Neutrophil (primary cell): Measurements from ENCODE around the gene QSER1.

Source experiments
- H3K27ac ChIP-seq: fragments of 200-600 bp; sonication (generic); 2 replicates; pipeline ENCODE4 v1.5.1; 2016; ENCODE audit warnings: mild to moderate bottlenecking, moderate library complexity
- H3K27me3 ChIP-seq: fragments of 200-600 bp; sonication (generic); 2 replicates; pipeline ENCODE4 v1.6.0; 2016; ENCODE audit warnings: mild to moderate bottlenecking
- H3K36me3 ChIP-seq: fragments of 200-600 bp; sonication (generic); 2 replicates; pipeline ENCODE4 v1.5.1; 2017
- H3K4me1 ChIP-seq, 2 experiments: fragments of 200-600 bp in 1 of 2; sonication (generic) in 1 of 2; 1 replicate in 1 of 2; 2 replicates in 1 of 2; pipeline versions ENCODE4 v1.5.1 to v1.6.1; 2013 to 2016; ENCODE audit warnings: low read depth in 1 of 2, low read length in 1 of 2, mild to moderate bottlenecking in 1 of 2, moderate library complexity in 1 of 2; ENCODE audit not compliant: control insufficient read depth in 1 of 2, insufficient read depth in 1 of 2
- H3K4me3 ChIP-seq, 2 experiments: fragments of 200-600 bp in 1 of 2; sonication (generic) in 1 of 2; 1 replicate in 1 of 2; 2 replicates in 1 of 2; pipeline ENCODE4 v1.5.1; 2013 to 2016; ENCODE audit warnings: low read depth in 1 of 2, low read length in 1 of 2, mild to moderate bottlenecking in 1 of 2, moderate library complexity in 1 of 2
- H3K9me3 ChIP-seq: fragments of 200-600 bp; sonication (generic); 2 replicates; pipeline ENCODE4 v1.5.1; 2016
- TF ChIP-seq, protein P1 (sequence below): fragments of 200-600 bp; sonication (generic); IDR thresholded peaks from 2 replicates; pipeline ENCODE4 v1.5.1; 2016; ENCODE audit warnings: antibody characterized with exemption

QSER1 gene

DNA sequence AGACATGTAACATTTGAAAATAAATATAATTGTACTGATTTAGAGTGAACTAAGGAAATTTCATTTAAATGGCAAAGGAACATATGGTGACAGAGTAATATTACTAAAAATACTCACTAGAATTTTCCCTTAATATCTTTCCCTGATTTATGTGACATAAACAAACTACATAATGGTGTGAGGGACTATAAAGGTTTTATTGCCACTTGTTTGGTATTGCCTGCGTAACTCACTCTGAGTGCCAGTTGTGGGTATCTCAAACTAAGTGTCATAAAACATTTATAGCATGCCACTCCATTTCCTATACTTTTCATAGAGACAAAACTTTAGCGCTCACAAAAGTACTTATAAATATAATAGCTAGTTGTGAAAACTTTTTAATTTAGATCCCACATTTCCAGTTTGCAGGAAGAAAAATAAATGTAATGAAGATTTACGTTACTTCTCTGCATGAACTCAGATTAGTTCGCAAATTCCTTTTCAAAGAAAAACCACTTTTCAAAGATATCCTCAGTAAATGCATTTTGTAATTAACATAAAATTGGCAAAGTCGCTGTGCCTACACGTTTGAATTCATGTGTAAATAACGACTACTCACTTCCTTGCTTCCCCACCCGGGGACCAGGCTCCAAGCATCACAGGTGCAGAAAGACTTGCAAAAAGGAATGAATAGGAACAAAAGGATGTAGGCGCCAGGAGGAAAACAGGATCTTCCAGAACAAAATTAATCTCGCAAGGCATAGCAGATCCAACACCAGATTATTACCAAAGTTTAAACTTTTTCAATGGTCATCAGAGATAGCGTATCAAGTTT lies 1.6 kb upstream of the QSER1 start:
- H3K4me3 ChIP-seq = no peak overlapping the region

DNA sequence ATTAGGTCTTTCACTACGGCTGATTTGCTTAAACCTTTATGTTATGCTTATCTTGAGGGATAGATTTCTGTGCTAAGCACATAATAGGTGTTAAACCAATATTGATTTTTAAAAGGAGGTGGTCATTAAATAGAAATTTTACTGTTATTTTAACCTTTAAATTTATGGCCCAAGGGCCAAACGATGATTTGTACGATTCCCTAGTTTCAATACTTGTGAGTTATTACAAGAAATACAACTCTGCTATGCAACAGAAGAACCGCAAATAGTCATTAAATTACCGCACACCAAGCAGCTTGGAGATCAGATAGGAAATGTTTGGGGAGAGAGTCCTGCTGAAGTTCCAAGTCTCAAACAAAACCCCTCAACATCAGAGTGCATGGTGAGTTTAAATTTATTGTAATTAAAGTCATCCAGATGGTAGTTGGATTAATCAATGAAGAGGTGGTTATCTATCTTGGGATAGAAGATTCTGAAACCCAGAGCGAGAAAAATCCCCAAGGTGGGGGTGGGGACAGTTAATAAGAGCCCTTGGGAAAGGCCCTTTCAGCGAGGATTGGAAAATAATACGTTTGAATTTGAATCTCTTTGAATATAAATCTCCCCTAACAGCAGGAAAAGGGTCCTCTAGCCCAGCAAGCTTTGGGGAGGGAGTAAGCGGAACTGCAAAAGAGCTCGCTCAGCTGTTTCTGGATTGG lies 805 bp upstream of the QSER1 start:
- Histone ChIP-seq H3K9me3 (no peaks in the 10 kb centered on the region), H3K36me3 (no peaks in the 10 kb centered on the region), H3K27me3 (peaks cover 27% of the 10 kb centered on the region), H3K27ac (peak overlapping the region; percentile 51), H3K4me3 (peak overlapping the region; percentile 66 to 86), H3K4me1 (peaks cover 19 to 20% of the 10 kb centered on the region in 2 experiments)
- TF ChIP-seq, protein P1, sequence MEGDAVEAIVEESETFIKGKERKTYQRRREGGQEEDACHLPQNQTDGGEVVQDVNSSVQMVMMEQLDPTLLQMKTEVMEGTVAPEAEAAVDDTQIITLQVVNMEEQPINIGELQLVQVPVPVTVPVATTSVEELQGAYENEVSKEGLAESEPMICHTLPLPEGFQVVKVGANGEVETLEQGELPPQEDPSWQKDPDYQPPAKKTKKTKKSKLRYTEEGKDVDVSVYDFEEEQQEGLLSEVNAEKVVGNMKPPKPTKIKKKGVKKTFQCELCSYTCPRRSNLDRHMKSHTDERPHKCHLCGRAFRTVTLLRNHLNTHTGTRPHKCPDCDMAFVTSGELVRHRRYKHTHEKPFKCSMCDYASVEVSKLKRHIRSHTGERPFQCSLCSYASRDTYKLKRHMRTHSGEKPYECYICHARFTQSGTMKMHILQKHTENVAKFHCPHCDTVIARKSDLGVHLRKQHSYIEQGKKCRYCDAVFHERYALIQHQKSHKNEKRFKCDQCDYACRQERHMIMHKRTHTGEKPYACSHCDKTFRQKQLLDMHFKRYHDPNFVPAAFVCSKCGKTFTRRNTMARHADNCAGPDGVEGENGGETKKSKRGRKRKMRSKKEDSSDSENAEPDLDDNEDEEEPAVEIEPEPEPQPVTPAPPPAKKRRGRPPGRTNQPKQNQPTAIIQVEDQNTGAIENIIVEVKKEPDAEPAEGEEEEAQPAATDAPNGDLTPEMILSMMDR = no peak

More for the DNA sequence above, 1.6 kb upstream of the QSER1 start:
- Histone ChIP-seq H3K36me3 (no peaks in the 10 kb centered on the region), H3K9me3 (no peaks in the 10 kb centered on the region), H3K27me3 (peaks cover 27% of the 10 kb centered on the region), H3K4me1 (peaks cover 19 to 20% of the 10 kb centered on the region in 2 experiments), H3K27ac (no peak overlapping the region)
- TF ChIP-seq, protein P1 = no peak

DNA sequence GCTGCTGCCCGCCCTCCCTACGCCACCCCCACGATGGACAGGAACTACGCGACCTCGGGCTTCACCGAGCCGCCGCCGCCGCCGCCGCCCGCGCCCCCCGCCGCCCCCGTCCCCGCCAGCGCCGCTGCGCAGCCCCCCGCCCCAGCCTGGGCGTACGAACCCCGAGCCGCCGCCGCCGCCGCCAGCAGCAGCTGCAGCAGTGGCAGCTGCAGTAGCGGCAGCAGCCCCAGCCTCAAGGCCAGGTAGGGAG lies 407 bp downstream of the QSER1 start:
- no peaks in the 10 kb centered on the region for H3K9me3 ChIP-seq
- peaks cover 27% of the 10 kb centered on the region for H3K27me3 ChIP-seq
- peaks cover 19 to 20% of the 10 kb centered on the region in 2 experiments for H3K4me1 ChIP-seq
- H3K4me3 ChIP-seq = peak overlapping the region; percentile 62 to 86
- H3K27ac ChIP-seq = no peak overlapping the region
- TF ChIP-seq, protein P1 = no peak
- H3K36me3 ChIP-seq = no peaks in the 10 kb centered on the region

DNA sequence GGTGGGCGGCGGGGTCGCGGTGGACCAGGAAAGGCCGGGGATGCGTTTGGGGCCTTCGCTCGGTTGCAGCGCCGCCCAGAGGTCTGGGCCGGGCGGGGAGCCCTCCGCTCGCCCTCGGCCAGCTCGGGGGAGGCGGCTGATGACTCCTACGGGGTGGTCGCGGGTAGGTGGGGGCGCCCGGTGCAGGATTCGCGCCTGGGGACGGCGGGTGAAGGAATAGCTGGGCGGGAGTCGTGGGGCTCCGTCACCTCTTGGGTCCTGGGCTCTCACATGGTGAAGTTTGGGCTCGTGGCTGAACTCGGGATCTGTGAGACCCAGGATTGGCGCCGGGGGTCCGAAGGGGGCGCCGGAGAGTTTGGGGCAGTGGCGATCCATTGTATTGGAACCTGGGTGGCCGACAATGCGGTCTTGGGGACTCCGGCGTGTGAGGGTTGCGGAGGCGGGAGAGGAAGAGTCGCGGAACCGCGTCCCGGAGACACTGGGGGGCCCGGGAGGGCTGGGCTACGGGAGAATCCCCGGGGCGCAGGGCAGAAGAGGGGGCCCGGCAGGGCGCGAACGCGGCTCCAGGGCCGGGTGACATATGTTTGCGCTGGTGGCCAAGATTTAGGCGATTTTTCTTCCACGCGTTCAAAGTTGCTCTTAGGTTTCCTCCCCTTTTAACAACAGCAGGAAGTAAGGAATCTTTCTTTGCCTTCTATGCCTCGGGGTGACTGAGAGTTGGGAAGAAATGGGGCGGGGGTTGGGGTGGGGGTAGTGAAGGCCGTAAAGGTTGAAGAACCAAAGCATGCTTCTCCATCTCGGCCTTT lies 935 bp downstream of the QSER1 start:
- peaks cover 19 to 20% of the 10 kb centered on the region in 2 experiments for H3K4me1 ChIP-seq
- TF ChIP-seq, protein P1 = no peak
- peaks cover 27% of the 10 kb centered on the region for H3K27me3 ChIP-seq
- H3K4me3 ChIP-seq = peak overlapping the region; percentile 62 to 86
- no peak overlapping the region for H3K27ac ChIP-seq
- no peaks in the 10 kb centered on the region for H3K36me3 ChIP-seq
- no peaks in the 10 kb centered on the region for H3K9me3 ChIP-seq

DNA sequence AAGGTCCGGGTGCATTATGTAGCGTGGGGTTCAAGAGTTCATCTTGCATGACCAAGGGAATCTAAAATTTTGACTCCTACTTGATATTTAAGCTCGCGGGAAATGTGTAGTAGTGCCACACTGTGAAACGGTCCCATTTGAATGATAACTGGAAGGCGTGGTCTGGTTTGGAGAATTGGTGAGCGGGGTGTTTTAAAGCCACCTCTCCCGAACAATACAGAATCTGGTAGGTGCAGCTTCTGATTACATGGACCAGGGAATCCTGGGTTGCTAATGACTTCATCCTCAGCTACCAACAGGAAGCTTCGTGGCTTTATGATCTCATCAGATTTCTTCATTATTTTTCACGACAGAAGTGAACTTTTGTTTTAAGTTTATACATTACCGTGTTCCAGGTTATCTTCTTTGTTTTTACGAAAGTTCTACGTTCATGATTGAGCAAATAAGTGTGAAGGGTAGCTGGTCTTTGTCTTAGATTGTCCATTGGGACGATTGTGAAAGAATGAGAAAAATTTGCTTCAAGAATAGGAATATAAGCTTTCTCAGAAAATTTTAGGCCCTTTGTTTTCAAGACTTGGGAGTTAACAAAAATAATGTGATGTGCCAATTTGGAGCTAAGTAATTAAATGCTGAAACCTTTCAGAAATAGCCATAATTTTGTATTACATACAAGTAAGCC lies 1.7 kb downstream of the QSER1 start:
- TF ChIP-seq, protein P1 = no peak
- Histone ChIP-seq H3K9me3 (no peaks in the 10 kb centered on the region), H3K4me3 (peak overlapping the region; percentile 62 to 86)

More for the DNA sequence above, 1.7 kb downstream of the QSER1 start:
- peaks cover 19 to 20% of the 10 kb centered on the region in 2 experiments for H3K4me1 ChIP-seq
- H3K27ac ChIP-seq = no peak overlapping the region
- H3K27me3 ChIP-seq = peaks cover 27% of the 10 kb centered on the region
- no peaks in the 10 kb centered on the region for H3K36me3 ChIP-seq
